ENCODE measurements around the gene NT5C3B.
A peak's percentile ranks its signal among the peaks of the same experiment; 100 is the strongest.

DNA sequence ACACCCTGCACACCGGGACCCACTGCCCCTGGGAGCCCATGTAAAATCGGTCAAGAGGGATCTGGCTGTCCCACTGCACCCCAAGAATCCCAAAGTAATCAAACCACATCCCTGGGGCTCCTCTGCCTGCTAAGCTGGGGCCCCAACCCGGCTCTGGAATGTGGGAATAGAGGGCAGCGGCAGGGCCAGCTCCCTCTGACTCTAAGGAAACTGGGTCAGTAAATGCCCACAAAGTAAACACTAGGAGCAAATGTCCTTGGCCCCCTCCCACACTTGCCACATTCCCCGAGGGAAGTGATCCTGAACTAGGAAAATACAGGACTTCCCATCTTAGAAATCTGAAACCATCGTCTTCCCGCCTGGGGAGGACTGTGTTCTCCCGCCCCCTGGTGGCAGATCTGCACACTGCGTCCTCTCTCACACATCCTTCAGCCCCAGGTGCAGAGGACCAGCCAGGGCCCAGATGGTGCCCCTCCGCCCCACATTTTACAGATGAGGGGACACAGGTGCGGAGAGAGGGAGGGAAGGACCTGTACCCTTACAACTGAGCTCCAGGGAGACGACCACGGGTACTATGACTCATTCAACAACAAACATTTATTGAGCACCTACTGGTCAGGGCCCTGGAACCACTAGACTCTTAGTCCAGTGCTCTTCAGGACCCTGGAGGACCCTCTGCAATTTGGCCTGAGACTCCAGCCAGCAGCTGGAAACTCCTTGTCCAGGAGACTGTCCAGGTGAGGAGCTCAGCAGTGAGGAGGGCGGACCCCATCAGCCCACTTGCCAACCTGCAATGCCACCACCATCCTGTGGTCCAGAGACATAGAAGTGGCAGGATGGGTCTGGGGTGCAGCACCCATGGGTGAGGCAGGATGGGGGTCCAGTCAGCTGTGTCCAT, 34.4 kb downstream of the NT5C3B start:
- TF ChIP-seq POLR2AphosphoS5 (IDR thresholded peaks at IDR 0.05; ENCODE audit: low read depth) (no peak), SPI1 (IDR thresholded peaks at IDR 0.05; ENCODE audit: borderline replicate concordance, low read depth) (peak; percentile 6; the same call in 1 of the 2 replicates)
- TF ChIP-seq, protein P1, sequence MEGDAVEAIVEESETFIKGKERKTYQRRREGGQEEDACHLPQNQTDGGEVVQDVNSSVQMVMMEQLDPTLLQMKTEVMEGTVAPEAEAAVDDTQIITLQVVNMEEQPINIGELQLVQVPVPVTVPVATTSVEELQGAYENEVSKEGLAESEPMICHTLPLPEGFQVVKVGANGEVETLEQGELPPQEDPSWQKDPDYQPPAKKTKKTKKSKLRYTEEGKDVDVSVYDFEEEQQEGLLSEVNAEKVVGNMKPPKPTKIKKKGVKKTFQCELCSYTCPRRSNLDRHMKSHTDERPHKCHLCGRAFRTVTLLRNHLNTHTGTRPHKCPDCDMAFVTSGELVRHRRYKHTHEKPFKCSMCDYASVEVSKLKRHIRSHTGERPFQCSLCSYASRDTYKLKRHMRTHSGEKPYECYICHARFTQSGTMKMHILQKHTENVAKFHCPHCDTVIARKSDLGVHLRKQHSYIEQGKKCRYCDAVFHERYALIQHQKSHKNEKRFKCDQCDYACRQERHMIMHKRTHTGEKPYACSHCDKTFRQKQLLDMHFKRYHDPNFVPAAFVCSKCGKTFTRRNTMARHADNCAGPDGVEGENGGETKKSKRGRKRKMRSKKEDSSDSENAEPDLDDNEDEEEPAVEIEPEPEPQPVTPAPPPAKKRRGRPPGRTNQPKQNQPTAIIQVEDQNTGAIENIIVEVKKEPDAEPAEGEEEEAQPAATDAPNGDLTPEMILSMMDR (IDR thresholded peaks at IDR 0.05; ENCODE audit: insufficient read depth, low read length), result peak; percentile 92
- TF ChIP-seq, protein P2, sequence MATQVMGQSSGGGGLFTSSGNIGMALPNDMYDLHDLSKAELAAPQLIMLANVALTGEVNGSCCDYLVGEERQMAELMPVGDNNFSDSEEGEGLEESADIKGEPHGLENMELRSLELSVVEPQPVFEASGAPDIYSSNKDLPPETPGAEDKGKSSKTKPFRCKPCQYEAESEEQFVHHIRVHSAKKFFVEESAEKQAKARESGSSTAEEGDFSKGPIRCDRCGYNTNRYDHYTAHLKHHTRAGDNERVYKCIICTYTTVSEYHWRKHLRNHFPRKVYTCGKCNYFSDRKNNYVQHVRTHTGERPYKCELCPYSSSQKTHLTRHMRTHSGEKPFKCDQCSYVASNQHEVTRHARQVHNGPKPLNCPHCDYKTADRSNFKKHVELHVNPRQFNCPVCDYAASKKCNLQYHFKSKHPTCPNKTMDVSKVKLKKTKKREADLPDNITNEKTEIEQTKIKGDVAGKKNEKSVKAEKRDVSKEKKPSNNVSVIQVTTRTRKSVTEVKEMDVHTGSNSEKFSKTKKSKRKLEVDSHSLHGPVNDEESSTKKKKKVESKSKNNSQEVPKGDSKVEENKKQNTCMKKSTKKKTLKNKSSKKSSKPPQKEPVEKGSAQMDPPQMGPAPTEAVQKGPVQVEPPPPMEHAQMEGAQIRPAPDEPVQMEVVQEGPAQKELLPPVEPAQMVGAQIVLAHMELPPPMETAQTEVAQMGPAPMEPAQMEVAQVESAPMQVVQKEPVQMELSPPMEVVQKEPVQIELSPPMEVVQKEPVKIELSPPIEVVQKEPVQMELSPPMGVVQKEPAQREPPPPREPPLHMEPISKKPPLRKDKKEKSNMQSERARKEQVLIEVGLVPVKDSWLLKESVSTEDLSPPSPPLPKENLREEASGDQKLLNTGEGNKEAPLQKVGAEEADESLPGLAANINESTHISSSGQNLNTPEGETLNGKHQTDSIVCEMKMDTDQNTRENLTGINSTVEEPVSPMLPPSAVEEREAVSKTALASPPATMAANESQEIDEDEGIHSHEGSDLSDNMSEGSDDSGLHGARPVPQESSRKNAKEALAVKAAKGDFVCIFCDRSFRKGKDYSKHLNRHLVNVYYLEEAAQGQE (IDR thresholded peaks at IDR 0.05; ENCODE audit: insufficient replicate concordance, low read depth), result no peak

Measured in HL-60 (cell line).